Endothelial cell of umbilical vein (primary cell): ENCODE measurements around the gene AMER3. TPM values are rescaled to one million over a fixed set of nuclear protein-coding genes. Genes with fewer than 3 reads are reported as not detected.

Experiments
- BruUV-seq: library from RNA; stranded (reverse); fragments of 400-500 nt; replicated peaks from 2 replicates; lab custom pipeline; 2021; lab: Mats Ljungman, UMichigan
- CTCF ChIA-PET: fragments of 300-600, 350-600 bp; sonication (Branson Sonifier 250); formaldehyde crosslinking; loops from one replicate; lab custom pipeline; 2021; ENCODE audit warnings: antibody characterized with exemption, inconsistent platforms; lab: Charles Lee
- POLR2A ChIA-PET: fragments of 300-600, 350-600 bp; sonication (Branson Sonifier 250); formaldehyde crosslinking; loops from one replicate; lab custom pipeline; 2021; ENCODE audit warnings: antibody characterized with exemption, inconsistent platforms; lab: Charles Lee
- DNase-seq: peaks from one replicate; pipeline ENCODE4 v3.0.0-alpha.2; 2011; ENCODE audit warnings: low read depth, low spot score
- FAIRE-seq: peaks from 2 replicates; lab custom pipeline; 2011; peaks lifted over from hg19 to GRCh38; lab: Jason Lieb, UNC
- H2AFZ ChIP-seq: 2 replicates; pipeline ENCODE4 v1.6.0; 2012; ENCODE audit warnings: low read depth, low read length, control low read depth, inconsistent platforms
- H3K27ac ChIP-seq: 2 replicates; pipeline ENCODE4 v1.5.1; 2011; ENCODE audit warnings: low read depth, mild to moderate bottlenecking, control low read depth, low read length, moderate library complexity; ENCODE audit not compliant: insufficient read depth
- H3K27me3 ChIP-seq, 2 experiments: 2 replicates each; pipeline versions ENCODE4 v1.6.0 to v1.6.1; 2011; ENCODE audit warnings: low read length in 2 of 2, mixed read lengths in 1 of 2; ENCODE audit not compliant: control insufficient read depth in 2 of 2, insufficient read depth in 2 of 2
- H3K36me3 ChIP-seq, 2 experiments: 2 replicates in 1 of 2; 3 replicates in 1 of 2; pipeline ENCODE4 v1.5.1; 2011; ENCODE audit warnings: low read length in 2 of 2, mild to moderate bottlenecking in 1 of 2, moderate library complexity in 1 of 2; ENCODE audit not compliant: control insufficient read depth in 2 of 2, insufficient read depth in 2 of 2; ENCODE audit errors: extremely low read depth in 1 of 2
- H3K4me1 ChIP-seq: 3 replicates; pipeline ENCODE4 v1.5.1; 2011; ENCODE audit warnings: mild to moderate bottlenecking, low read length; ENCODE audit not compliant: control insufficient read depth, insufficient read depth; ENCODE audit errors: extremely low read depth
- H3K4me2 ChIP-seq: 2 replicates; pipeline ENCODE4 v1.6.1; 2011; ENCODE audit warnings: low read length, control low read depth, mixed read lengths; ENCODE audit not compliant: insufficient read depth
- H3K4me3 ChIP-seq, 3 experiments: fragments of 200-600 bp in 1 of 3; sonication (generic), shearing (Covaris generic) in 1 of 3; replicated peaks in 1 of 3; 2 replicates each; pipeline ENCODE4 v1.5.1; 2011 to 2016; ENCODE audit warnings: control low read depth in 3 of 3, low read length in 3 of 3, mild to moderate bottlenecking in 2 of 3, inconsistent platforms in 1 of 3, low read depth in 1 of 3, moderate library complexity in 1 of 3; ENCODE audit not compliant: insufficient read depth in 1 of 3
- H3K79me2 ChIP-seq: 2 replicates; pipeline ENCODE4 v1.6.0; 2012; ENCODE audit warnings: low read length, inconsistent platforms; ENCODE audit not compliant: control insufficient read depth, insufficient read depth
- H3K9ac ChIP-seq: replicated peaks from 2 replicates; pipeline ENCODE3; 2011; ENCODE audit warnings: low read length, control low read depth; ENCODE audit not compliant: insufficient read depth; ENCODE audit errors: extremely low read depth
- H3K9me1 ChIP-seq: replicated peaks from 3 replicates; pipeline ENCODE4 v1.6.0; 2011; ENCODE audit warnings: mild to moderate bottlenecking, low read length; ENCODE audit not compliant: control insufficient read depth, insufficient read depth; ENCODE audit errors: extremely low read depth
- H3K9me3 ChIP-seq: replicated peaks from 2 replicates; pipeline ENCODE4 v1.5.1; 2012; ENCODE audit warnings: low read length, inconsistent platforms; ENCODE audit not compliant: control insufficient read depth, insufficient read depth
- H4K20me1 ChIP-seq: replicated peaks from 2 replicates; pipeline ENCODE3; 2011; ENCODE audit warnings: mild to moderate bottlenecking, low read length; ENCODE audit not compliant: control insufficient read depth, insufficient read depth; ENCODE audit errors: extremely low read depth
- CTCF ChIP-seq, 2 donors: IDR thresholded peaks; 1 replicate in 1 of 2; 2 replicates in 1 of 2; pipeline ENCODE4 v1.5.1; 2011; ENCODE audit warnings: low read length in 2 of 2, mild to moderate bottlenecking in 2 of 2, moderate library complexity in 2 of 2, control low read depth in 1 of 2, inconsistent platforms in 1 of 2, low read depth in 1 of 2; ENCODE audit not compliant: insufficient read depth in 1 of 2; ENCODE audit errors: extremely low read depth in 1 of 2
- EZH2 ChIP-seq: IDR thresholded peaks from 2 replicates; pipeline ENCODE4 v1.6.1; 2012; ENCODE audit warnings: borderline replicate concordance, low read depth, mild to moderate bottlenecking, moderate library complexity, low read length, inconsistent platforms; ENCODE audit not compliant: severe bottlenecking
- FOS ChIP-seq: IDR thresholded peaks from 2 replicates; pipeline ENCODE4 v1.6.1; 2011; ENCODE audit warnings: mild to moderate bottlenecking, low read length, moderate library complexity, borderline replicate concordance; ENCODE audit not compliant: insufficient read depth
- GATA2 ChIP-seq: IDR thresholded peaks from 2 replicates; pipeline ENCODE4 v1.7.0; 2011; ENCODE audit warnings: low read depth, mild to moderate bottlenecking, moderate library complexity, mixed read lengths, low read length; ENCODE audit not compliant: insufficient read length, insufficient read depth
- JUN ChIP-seq: IDR thresholded peaks from 2 replicates; pipeline ENCODE4 v1.6.1; 2011; ENCODE audit warnings: borderline replicate concordance, low read depth; ENCODE audit not compliant: insufficient read length, insufficient read depth
- MAX ChIP-seq: IDR thresholded peaks from 2 replicates; pipeline ENCODE4 v1.6.1; 2011; ENCODE audit not compliant: insufficient read depth, insufficient read length
- MYC ChIP-seq: IDR thresholded peaks from one replicate; pipeline ENCODE4 v1.6.1; 2011; ENCODE audit warnings: mild to moderate bottlenecking, low read depth, low read length
- POLR2A ChIP-seq: IDR thresholded peaks from 2 replicates; pipeline ENCODE4 v1.6.1; 2012; ENCODE audit warnings: low read depth, mild to moderate bottlenecking, control low read depth, low read length
- POLR2AphosphoS5 ChIP-seq: IDR thresholded peaks from 2 replicates; pipeline ENCODE4 v1.6.1; 2012; ENCODE audit warnings: low read depth, mild to moderate bottlenecking, control low read depth, low read length, moderate library complexity; ENCODE audit not compliant: insufficient read depth
- dilution Hi-C: fragments of 300-500 bp; cut with MboI; formaldehyde crosslinking; loops from one replicate; pipeline ENCODE4 v1.15.0; 2019; ENCODE audit warnings: low sequenced_read_pairs; ENCODE audit not compliant: extremely low pct_ligation_motif_present
- intact Hi-C: fragments of 100-400 bp; cut with micrococcal nuclease; formaldehyde crosslinking; loops from one replicate; pipeline ENCODE4 v1.10.0; 2022
- polyA plus RNA-seq, 4 experiments: library from polyadenylated mRNA; depleted of rRNA in 3 of 4; stranded (reverse) in 3 of 4; unstranded in 1 of 4; fragments of >200 nt; gene quantifications; 2 replicates each; pipeline versions ENCODE4 v1.2.1 to v1.2.3, GENCODE V29; 2011 to 2012; ENCODE audit warnings: missing spikeins in 1 of 4
- total RNA-seq: library from RNA; stranded (reverse); gene quantifications from 2 replicates; pipeline ENCODE4 v1.2.3, GENCODE V29; 2021

The AMER3 gene
- total and polyA plus RNA-seq, 2 donors (not counting 3 experiments of a cell fraction or from before 2014, with no cell fraction given): not detected

GRCh38 chr2:130796290-130796689 is 41.0 kb downstream of the AMER3 start:
- peaks cover 0 to 3% of the 10 kb centered on the region in 2 experiments for H3K27me3 ChIP-seq
- POLR2A ChIA-PET: no interaction called here
- no peak overlapping the region for H3K4me2 ChIP-seq
- H3K4me3 ChIP-seq: no peak overlapping the region
- H3K27ac ChIP-seq: no peak overlapping the region
- H3K36me3 ChIP-seq: no peaks in the 10 kb centered on the region
- no peaks in the 10 kb centered on the region for H3K9me1 ChIP-seq
- peaks cover 7% of the 10 kb centered on the region for H3K4me1 ChIP-seq
- no peaks in the 10 kb centered on the region for H3K9me3 ChIP-seq
- DNase-seq: no peak
- CTCF ChIA-PET: interaction anchor here (0.7 to 6.5 kb wide), 3 partner anchors 78 to 878 kb away, joined by 4 to 141 read pairs (median 6); no protein-coding TSS in a partner anchor
- H2AFZ ChIP-seq: no peak overlapping the region
- no TSS peak for BruUV-seq
- intact Hi-C loops: loop anchor here (5.0 to 10.0 kb wide), 3 partner anchors 41 to 306 kb away; partner anchors contain the start of gene ARHGEF4
- H3K9ac ChIP-seq: no peak overlapping the region
- TF ChIP-seq MAX: no peak
- H4K20me1 ChIP-seq: no peaks in the 10 kb centered on the region
- no peaks in the 10 kb centered on the region for H3K79me2 ChIP-seq
- dilution Hi-C loops: no loop called here
- FAIRE-seq: no peak

GRCh38 chr2:130797493-130798435 is 42.4 kb downstream of the AMER3 start:
- DNase-seq (peak; percentile 82), FAIRE-seq (peak; percentile 84)
- peak overlapping the region; percentile 79 for H3K9ac ChIP-seq
- intact Hi-C loops (loop anchor here (1.0 to 10.0 kb wide), 7 partner anchors 27 to 305 kb away; partner anchors contain the start of gene ARHGEF4), dilution Hi-C loops (no loop called here)
- peaks cover 0 to 3% of the 10 kb centered on the region in 2 experiments for H3K27me3 ChIP-seq
- no peaks in the 10 kb centered on the region for H3K36me3 ChIP-seq
- CTCF ChIA-PET: interaction anchor here (0.6 to 6.5 kb wide), 33 partner anchors 10 to 461 kb away, joined by 3 to 141 read pairs (median 4); partner anchors contain the start of genes ARHGEF4, FAM168B and GPR148
- no peaks in the 10 kb centered on the region for H3K9me1 ChIP-seq
- H3K9me3 ChIP-seq: no peaks in the 10 kb centered on the region
- peak overlapping the region; percentile 50 for H3K27ac ChIP-seq
- H3K4me3 ChIP-seq: peak overlapping the region; percentile 41 to 60 (median 60)
- H2AFZ ChIP-seq: peak overlapping the region; percentile 98
- H3K4me1 ChIP-seq: peaks cover 7% of the 10 kb centered on the region
- no peaks in the 10 kb centered on the region for H4K20me1 ChIP-seq
- no peaks in the 10 kb centered on the region for H3K79me2 ChIP-seq
- TF ChIP-seq FOS (peak; percentile 10), JUN (no peak), POLR2AphosphoS5 (peak; percentile 60), CTCF (IDR thresholded peaks at IDR 0.05; ENCODE audit: extremely low read depth in 1 of 2, insufficient read depth in 1 of 2, low read depth in 1 of 2, low read length in 2 of 2) (peak; percentile 89 to 99), GATA2 (no peak), EZH2 (peak; percentile 41), POLR2A (peak; percentile 68), MAX (peak; percentile 1), MYC (no peak)
- POLR2A ChIA-PET: no interaction called here
- BruUV-seq: no TSS peak
- H3K4me2 ChIP-seq: peak overlapping the region; percentile 66
